NCI-H524 treated with DMSO at 0.1 percent for 48 hours (cell line): ENCODE data around the gene CACNG8.
"Not testable (repeated sequence)": the region's sequence is repeated elsewhere in the genome, so short reads cannot be mapped to it uniquely, and the experiment has no call there.

Experiments
- DNase-seq: peaks from one replicate; lab custom pipeline; 2025; lab: John Stamatoyannopoulos, UW

Gene CACNG8

GRCh38 chr19:53962887-53963431 is at the start of gene CACNG8:
Gene CACNG8 (plus strand): TSS chr19:53962937.
- no peak for DNase-seq

GRCh38 chr19:53915000-53915399 is 47.7 kb upstream of the CACNG8 start:
- no peak for DNase-seq

DNA sequence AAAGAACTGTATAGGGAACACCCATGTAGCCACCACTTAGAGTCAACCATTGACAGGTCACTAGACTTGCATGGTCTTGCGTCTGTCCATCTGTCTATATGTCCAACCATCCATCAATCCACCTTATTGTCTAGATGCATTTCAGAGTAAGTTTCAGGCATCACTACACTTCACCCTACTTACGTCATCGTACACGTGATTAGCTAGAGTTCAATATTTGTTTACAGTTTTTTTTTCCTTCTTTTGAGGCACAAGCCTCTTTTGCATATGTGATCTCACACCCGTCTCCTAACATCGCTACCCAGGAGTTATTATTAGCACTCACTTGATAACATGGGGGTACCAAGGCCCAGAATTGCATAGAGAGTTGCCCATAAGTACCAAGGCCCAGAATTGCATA is 46.7 kb upstream of the CACNG8 start:
- no peak for DNase-seq

GRCh38 chr19:53917356-53917755 is 45.4 kb upstream of the CACNG8 start:
- DNase-seq, result no peak

DNA sequence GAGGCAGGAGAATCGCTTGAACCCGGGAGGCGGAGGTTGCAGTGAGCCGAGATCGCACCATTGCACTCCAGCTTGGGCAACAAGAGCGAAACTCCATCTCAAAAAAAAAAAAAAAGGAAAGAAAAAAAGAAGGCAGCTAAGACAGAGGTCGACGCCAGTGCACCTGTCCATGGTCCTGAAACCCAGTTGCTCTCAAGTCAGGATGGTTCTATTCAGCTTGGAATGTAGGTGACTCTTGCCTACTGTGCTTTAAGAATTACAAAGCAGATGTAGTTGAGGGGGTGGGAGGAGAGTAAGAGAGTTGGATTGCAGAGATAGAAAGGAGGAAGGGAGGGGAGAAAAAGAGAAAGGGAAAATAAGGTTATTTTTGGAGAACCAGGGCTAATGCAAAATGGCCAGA is 35.0 kb upstream of the CACNG8 start:
- DNase-seq, result no peak

DNA sequence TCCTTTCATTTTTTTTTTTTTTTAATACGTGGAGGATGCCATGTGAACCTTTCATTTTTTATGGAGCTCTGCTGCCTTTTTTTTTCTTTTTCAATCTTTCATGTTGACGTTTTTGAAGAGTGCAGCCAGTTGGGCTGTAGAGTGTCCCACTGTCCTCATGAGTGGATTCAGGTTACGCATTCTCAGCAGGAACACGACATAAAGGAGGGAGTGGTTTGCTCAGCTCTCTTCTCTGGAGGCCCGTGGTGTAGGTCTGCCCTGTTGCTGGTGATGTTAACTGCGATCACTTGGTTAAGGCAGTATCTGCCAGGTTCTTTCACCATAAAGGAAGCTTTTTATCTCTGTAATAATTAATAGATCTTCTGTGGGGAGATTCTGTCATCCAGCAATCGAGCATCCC is 26.7 kb upstream of the CACNG8 start:
- no peak for DNase-seq

DNA sequence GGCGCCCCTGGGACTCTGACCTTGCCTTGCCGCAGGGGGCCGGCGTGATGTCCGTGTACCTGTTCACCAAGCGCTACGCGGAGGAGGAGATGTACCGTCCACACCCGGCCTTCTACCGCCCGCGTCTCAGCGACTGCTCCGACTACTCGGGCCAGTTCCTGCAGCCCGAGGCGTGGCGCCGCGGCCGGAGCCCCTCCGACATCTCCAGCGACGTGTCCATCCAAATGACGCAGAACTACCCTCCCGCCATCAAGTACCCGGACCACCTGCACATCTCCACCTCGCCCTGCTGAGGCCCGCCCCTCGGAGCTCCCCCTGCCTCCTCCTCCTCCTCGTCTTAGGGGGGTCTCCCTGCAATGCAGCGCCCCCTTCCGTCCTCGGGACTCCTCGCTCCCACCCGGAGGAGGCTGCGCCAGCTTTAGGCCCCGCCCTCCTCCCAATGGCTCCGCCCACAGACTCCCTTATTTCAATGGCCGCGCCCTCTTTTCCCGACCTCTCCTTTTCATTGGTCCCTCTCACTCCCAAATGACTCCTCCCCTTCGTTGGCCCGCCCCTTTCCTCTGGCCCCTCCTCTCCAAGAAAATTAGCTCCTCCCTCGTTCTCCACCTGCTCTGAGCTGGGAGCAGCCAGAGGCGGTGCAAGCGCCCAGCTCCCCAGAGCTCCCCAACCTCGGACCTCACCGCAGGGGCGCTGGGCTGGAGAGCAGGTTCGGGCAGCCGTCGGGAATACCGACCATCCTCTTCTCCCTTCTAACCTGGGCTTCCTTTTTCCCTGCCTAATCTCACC is 20.5 kb upstream of the CACNG8 start:
- DNase-seq, result no peak

DNA sequence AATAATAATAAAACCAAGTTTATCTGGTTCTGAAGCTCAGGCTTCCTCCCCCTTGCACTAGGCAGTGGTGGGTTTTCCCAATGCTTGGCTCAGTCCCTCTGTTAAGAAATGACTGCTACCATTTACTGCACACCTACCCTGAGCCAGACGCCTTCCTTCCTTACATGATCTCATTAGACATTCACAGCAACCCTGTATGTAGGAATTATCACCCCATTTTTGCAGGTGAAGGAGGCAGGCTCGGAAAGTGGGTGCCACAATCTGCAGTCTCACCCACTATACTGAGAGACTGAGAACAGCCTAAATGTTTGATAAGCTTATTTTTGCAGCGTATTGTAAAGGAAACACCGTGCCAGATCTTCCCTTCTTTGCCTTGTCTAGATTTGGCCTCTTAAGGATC is 18.3 kb upstream of the CACNG8 start:
- no peak for DNase-seq

DNA sequence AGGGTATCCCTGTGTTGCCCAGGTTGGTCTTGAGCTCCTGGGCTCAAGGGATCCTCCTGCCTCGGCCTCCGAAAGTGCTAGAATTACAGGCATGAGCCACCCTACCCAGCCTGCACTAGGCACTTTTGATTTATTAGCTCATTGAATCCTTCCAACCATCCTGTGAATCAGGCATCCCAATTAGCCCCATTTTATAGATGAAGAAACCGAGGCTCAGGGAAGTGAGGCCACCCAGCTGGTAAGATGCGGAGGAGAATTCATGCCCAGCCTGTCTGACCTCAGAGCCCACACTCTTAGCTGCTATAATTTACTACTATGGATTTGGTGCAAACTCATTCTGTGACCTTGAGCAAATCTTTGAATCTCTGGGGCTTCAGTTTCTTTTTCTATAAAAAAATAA is 17.8 kb upstream of the CACNG8 start:
- DNase-seq, result no peak

DNA sequence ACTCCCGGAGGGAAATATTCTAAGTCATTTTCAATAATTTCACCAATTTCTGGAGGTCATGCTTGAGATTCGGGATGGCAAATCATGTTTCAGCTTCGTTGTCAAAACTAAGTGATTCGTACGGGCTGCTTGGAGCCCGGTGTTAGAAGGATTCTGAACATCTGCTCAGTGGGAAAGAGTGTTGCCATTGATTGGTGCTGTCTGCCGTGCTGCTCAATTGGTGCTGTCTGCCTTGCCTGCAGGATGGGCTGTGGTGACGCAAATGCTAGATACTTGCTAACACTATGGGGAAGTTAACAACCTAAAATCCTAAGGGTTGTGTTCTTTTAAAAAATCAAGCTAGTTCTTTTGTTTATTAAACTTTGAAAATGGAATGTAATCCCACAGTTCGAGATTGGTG is 17.3 kb upstream of the CACNG8 start:
- no peak for DNase-seq

- no peak for DNase-seq
Observed at GRCh38 chr19:53945998-53946397, 16.7 kb upstream of the CACNG8 start.

DNA sequence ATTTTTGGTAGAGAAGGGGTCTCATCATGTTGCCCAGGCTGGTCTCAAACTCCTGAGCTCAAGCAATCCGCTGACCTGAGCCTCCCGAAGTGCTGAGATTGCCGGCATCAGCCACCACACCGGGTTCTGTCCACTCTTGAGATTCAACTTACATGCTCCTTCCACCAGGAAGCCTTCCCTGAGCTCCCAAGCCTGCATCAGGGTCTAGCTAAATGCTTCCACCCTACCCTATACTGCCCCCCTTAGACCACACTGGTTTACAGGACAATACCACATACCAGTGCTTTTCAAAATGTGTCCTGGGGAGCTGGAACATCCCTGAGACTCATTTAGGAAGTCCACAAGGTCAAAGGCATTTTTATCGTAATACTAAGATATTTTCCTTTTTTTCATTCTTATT is 15.1 kb upstream of the CACNG8 start:
- no peak for DNase-seq

GRCh38 chr19:53948611-53949010 is 14.1 kb upstream of the CACNG8 start:
- not testable (repeated sequence) for DNase-seq

DNA sequence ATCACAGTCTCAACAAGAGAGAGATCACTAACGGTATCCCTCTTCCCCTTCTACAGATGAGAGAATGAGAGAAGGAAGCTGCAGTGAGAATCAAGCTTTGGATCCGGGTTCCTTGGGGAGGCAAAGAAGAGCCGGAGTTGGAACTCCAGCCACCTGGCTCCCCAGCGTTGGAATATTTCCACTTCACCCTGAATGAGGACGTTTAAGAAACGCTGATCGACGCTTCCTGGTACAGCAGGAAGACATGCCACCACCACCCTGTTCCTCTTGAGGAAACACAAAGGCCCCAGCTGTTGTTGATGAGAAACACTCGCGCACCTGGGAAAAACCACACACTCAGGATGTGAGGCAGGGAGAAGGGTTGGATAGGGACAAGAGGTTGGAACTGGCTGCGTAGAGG is 11.3 kb upstream of the CACNG8 start:
- no peak for DNase-seq

DNA sequence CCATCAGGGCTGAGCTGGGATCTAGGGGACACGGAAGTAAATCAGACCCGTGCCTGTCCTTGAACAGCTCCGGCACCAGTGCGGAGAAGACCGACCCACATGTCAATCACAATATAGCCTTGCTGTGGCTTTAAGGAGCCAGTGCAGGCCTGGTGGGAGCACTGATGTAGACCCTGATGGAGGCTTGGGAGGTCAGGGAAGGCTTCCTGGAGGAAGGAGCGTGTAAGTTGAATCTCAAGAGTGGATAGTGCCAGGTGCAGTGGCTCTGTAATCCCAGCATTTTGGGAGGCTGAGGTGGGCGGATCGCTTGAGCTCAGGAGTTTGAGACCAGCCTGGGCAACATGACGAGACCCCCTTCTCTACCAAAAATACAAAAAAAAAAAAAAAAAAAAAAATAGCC is 10.8 kb upstream of the CACNG8 start:
- no peak for DNase-seq

GRCh38 chr19:53953383-53953782 is 9.4 kb upstream of the CACNG8 start:
- no peak for DNase-seq

DNA sequence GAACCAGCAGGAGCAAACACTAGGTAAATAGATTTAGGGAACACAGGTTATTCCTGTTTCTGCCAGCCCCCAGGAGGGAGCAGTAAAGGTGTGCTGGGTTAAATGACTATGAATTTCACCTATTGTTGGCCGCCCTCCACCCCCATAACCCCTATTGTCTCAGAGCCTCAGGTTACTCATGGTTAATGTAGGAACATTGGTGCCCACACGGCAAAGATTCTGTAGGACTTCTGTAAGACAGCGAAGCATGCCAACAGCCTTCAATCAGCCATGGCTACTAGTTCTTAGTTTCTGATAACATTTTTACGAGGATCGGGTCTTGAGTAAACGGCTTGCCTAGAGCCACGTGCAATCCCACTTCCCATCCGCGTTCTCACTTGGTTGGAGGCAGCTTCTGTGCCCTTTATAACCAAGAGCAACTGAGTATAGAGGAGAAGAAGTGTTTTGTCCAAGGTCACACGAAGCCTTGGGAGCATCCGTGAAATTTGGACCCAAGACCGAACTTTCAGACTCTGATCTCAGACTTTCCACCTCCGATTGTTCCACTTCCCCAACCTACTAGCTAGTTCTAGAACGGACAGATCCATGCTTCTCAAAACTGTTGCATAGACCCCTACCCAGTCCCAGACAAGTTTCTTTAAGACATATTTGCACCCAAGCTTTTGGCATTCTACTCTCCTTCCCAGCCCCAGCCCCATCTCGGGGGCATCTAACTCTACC is 5.1 kb upstream of the CACNG8 start:
- no peak for DNase-seq

DNA sequence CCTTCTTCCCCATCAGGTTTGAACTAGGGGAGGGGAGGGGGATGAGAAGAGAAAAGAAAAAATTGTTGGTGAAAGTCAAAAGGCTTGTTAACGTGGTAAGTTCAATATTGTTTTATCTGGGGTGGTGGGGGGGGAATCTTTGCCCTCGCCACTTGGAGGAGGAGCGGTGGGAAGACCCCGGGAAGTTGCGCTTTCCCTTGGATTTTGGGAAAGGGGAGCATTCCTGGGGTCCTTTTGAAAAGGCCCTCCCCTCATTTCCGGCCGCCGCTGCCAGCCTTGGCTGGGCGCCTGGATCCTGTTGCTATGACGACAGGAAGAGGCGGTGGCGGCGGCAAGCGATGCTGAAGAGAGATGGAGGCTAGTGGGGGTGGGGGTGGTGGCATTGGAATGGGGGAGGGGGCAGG is 4.6 kb upstream of the CACNG8 start:
- no peak for DNase-seq

- no peak for DNase-seq
Observed at GRCh38 chr19:53958823-53959757, 3.6 kb upstream of the CACNG8 start.

DNA sequence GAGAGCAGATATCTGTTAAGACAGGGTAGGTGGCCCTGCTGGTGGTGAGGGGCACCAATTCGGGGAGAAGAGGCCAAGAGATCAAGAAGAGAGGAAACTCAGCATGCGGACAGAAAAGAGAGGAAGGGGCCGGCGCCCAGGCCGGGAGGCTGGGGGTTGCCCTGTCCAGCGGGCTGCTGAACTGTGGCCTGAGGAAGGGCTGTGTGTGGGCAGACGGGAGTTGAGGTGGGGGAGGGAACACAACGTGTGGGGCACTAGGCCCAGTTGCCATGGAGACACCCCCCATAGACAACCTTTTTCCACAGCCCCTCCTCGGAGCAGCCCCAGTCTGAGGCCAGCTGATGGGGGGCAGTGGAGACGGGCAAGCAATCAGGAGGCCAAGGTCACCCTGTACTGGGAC is 2.5 kb upstream of the CACNG8 start:
- no peak for DNase-seq

DNA sequence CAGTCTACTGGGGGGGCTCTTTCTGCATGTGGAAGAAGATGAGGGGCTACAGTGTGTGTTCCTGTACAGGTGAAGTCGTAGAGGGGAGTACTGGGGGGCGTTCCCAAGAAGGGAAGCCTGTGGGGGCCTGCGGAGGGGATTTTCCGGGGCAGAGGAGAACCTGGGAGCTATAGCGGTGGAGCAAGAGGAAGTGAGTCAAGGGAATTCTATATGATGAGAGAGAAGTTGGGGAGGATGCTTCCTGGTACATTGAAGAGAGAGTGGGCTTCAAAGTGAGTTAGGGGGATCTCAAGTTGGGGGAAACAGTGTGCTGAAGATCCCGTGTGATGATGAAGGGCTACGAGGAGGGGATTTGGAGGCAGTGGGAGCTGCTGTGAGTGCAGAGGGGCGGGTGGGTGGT is 1.9 kb upstream of the CACNG8 start:
- no peak for DNase-seq
